ENCODE measurements around the gene AMY1B.
"Not testable (repeated sequence)": the region's sequence is repeated elsewhere in the genome, so short reads cannot be mapped to it uniquely, and the experiment has no call there.

DNA sequence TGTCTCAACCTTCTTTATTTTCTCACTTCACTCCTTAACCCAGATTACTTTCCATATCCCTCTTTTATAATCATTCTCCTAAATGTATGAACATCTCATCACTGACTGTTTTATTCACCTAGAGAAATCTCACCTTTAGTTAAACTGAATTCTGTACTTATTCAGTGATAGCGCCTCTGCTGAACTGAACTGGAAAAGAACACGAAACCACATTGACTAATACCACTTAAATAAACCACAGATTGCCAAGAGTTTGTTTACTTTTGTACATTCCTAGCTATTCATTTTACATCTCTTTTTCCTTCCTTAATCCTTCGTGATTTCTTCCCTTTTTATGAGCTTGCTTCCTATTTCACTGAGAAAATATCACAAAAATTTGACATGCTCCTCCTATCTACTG lies 11.7 kb upstream of the AMY1B start:
- TF ChIP-seq, protein P1, sequence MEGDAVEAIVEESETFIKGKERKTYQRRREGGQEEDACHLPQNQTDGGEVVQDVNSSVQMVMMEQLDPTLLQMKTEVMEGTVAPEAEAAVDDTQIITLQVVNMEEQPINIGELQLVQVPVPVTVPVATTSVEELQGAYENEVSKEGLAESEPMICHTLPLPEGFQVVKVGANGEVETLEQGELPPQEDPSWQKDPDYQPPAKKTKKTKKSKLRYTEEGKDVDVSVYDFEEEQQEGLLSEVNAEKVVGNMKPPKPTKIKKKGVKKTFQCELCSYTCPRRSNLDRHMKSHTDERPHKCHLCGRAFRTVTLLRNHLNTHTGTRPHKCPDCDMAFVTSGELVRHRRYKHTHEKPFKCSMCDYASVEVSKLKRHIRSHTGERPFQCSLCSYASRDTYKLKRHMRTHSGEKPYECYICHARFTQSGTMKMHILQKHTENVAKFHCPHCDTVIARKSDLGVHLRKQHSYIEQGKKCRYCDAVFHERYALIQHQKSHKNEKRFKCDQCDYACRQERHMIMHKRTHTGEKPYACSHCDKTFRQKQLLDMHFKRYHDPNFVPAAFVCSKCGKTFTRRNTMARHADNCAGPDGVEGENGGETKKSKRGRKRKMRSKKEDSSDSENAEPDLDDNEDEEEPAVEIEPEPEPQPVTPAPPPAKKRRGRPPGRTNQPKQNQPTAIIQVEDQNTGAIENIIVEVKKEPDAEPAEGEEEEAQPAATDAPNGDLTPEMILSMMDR (IDR thresholded peaks at IDR 0.05) = not testable (repeated sequence)
- TF ChIP-seq POLR2A (IDR thresholded peaks at IDR 0.05) = not testable (repeated sequence)

Data from lower leg skin (tissue), 3 donors.